Measurements from ENCODE around the gene USH2A. TPM values are rescaled to one million over a fixed set of nuclear protein-coding genes. Genes with fewer than 3 reads are reported as not detected.

USH2A gene
- total RNA-seq, 1 donor from 2014 or later: 0.04 TPM

- Histone ChIP-seq H3K79me2 (ENCODE audit: low read depth) (no peaks in the 10 kb centered on the region), H2AFZ (replicated peaks) (no peak overlapping the region), H3K9me3 (ENCODE audit: low read depth) (no peaks in the 10 kb centered on the region), H3K9ac (no peak overlapping the region), H3K4me3 (no peak overlapping the region), H4K20me1 (ENCODE audit: low read depth) (no peaks in the 10 kb centered on the region), H3K27ac (no peak overlapping the region), H3K36me3 (no peaks in the 10 kb centered on the region), H3F3A (ENCODE audit: low read depth) (no peaks in the 10 kb centered on the region), H3K27me3 (no peaks in the 10 kb centered on the region), H3K4me1 (no peaks in the 10 kb centered on the region), H3K4me2 (no peak overlapping the region)
- no peaks in the 10 kb centered on the region for H3K9me3 Mint-ChIP-seq
- H3K36me3 Mint-ChIP-seq: no peaks in the 10 kb centered on the region
- H3K27me3 Mint-ChIP-seq (ENCODE audit: insufficient read depth, low read depth): no peaks in the 10 kb centered on the region
- no peak for TF ChIP-seq EZH2phosphoT487 (IDR thresholded peaks at IDR 0.05)
- no peak for TF ChIP-seq EZH2 (IDR thresholded peaks at IDR 0.05)
- TF ChIP-seq, protein P1, sequence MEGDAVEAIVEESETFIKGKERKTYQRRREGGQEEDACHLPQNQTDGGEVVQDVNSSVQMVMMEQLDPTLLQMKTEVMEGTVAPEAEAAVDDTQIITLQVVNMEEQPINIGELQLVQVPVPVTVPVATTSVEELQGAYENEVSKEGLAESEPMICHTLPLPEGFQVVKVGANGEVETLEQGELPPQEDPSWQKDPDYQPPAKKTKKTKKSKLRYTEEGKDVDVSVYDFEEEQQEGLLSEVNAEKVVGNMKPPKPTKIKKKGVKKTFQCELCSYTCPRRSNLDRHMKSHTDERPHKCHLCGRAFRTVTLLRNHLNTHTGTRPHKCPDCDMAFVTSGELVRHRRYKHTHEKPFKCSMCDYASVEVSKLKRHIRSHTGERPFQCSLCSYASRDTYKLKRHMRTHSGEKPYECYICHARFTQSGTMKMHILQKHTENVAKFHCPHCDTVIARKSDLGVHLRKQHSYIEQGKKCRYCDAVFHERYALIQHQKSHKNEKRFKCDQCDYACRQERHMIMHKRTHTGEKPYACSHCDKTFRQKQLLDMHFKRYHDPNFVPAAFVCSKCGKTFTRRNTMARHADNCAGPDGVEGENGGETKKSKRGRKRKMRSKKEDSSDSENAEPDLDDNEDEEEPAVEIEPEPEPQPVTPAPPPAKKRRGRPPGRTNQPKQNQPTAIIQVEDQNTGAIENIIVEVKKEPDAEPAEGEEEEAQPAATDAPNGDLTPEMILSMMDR (IDR thresholded peaks at IDR 0.05): no peak
- H3K4me1 Mint-ChIP-seq: no peaks in the 10 kb centered on the region
- no peak for DNase-seq (ENCODE audit: low spot score)
- H3K4me3 Mint-ChIP-seq: no peak overlapping the region
- no peak overlapping the region for H3K27ac Mint-ChIP-seq
These were observed 228.5 kb downstream of the USH2A start for GRCh38 chr1:216194721-216195120.

- no peak for DNase-seq (ENCODE audit: low spot score)
- Histone ChIP-seq H3K27me3 (no peaks in the 10 kb centered on the region), H4K20me1 (ENCODE audit: low read depth) (no peaks in the 10 kb centered on the region), H3K4me3 (no peak overlapping the region), H3K36me3 (no peaks in the 10 kb centered on the region), H3K9ac (no peak overlapping the region), H3F3A (ENCODE audit: low read depth) (no peaks in the 10 kb centered on the region), H3K79me2 (ENCODE audit: low read depth) (no peaks in the 10 kb centered on the region), H3K4me1 (no peaks in the 10 kb centered on the region), H3K9me3 (ENCODE audit: low read depth) (no peaks in the 10 kb centered on the region), H3K27ac (no peak overlapping the region), H2AFZ (replicated peaks) (peak overlapping the region; percentile 27), H3K4me2 (no peak overlapping the region)
- TF ChIP-seq, protein P1 (IDR thresholded peaks at IDR 0.05): peak; percentile 47
- TF ChIP-seq EZH2 (IDR thresholded peaks at IDR 0.05): no peak
- Mint-ChIP-seq H3K27ac (no peak overlapping the region), H3K9me3 (no peaks in the 10 kb centered on the region), H3K27me3 (ENCODE audit: insufficient read depth, low read depth) (no peaks in the 10 kb centered on the region), H3K4me3 (no peak overlapping the region), H3K36me3 (no peaks in the 10 kb centered on the region), H3K4me1 (no peaks in the 10 kb centered on the region)
These were observed 229.3 kb downstream of the USH2A start for GRCh38 chr1:216193839-216194443.

DNA sequence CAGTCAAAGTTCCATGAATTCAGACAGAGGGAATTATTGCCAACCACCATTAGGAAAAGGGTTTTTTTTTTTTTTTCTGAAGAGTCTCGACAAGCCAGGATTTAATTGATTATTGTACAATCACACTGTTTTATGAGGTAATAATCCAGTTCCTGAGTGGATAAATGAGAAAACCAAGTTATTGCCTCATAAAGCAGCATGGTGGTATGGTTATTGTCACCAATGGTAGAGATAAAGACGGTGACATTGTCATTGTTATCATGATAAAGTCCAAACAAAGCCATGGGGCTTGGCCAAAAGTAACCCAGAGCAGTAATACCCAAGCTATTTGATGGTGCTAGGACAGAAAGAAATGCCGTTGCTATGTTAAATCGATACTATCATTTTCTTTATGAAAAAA lies 232.8 kb downstream of the USH2A start:
- Mint-ChIP-seq H3K36me3 (no peaks in the 10 kb centered on the region), H3K9me3 (no peaks in the 10 kb centered on the region)
- DNase-seq (ENCODE audit: low spot score): no peak

More for the DNA sequence above, 232.8 kb downstream of the USH2A start:
- Histone ChIP-seq H4K20me1 (ENCODE audit: low read depth) (no peaks in the 10 kb centered on the region), H3K4me3 (no peak overlapping the region), H3K27me3 (no peaks in the 10 kb centered on the region), H3K79me2 (ENCODE audit: low read depth) (no peaks in the 10 kb centered on the region), H3K9ac (no peak overlapping the region), H3K9me3 (ENCODE audit: low read depth) (no peaks in the 10 kb centered on the region), H3F3A (ENCODE audit: low read depth) (no peaks in the 10 kb centered on the region), H2AFZ (replicated peaks) (no peak overlapping the region), H3K4me1 (peaks cover 5% of the 10 kb centered on the region), H3K27ac (no peak overlapping the region), H3K36me3 (no peaks in the 10 kb centered on the region), H3K4me2 (no peak overlapping the region)
- Mint-ChIP-seq H3K4me3 (no peak overlapping the region), H3K4me1 (peaks cover 8% of the 10 kb centered on the region), H3K27me3 (ENCODE audit: insufficient read depth, low read depth) (no peaks in the 10 kb centered on the region), H3K27ac (no peak overlapping the region)
- TF ChIP-seq EZH2phosphoT487 (IDR thresholded peaks at IDR 0.05) (no peak), EZH2 (IDR thresholded peaks at IDR 0.05) (no peak)
- TF ChIP-seq, protein P1 (IDR thresholded peaks at IDR 0.05): no peak
